Gastroesophageal sphincter (tissue), 4 donors: Measurements from ENCODE around the gene MCFD2. TPM values are rescaled to one million over a fixed set of nuclear protein-coding genes. Genes with fewer than 3 reads are reported as not detected.
A peak's percentile ranks its signal among the peaks of the same experiment; 100 is the strongest.
"Not testable (repeated sequence)": the region's sequence is repeated elsewhere in the genome, so short reads cannot be mapped to it uniquely, and the experiment has no call there.

ENCODE experiments used
- ATAC-seq: fragments of 150-250 bp; one replicate; pipeline ENCODE4 v1.9.1; 2016; ENCODE audit warnings: mild to moderate bottlenecking, moderate library complexity
- H3K27ac ChIP-seq, 4 donors: fragments of 200-600 bp; sonication (generic) in 3 of 4; 1 replicate in 3 of 4; 2 replicates in 1 of 4; pipeline ENCODE4 v1.5.1; 2016 to 2019
- H3K27me3 ChIP-seq: fragments of 200-600 bp; sonication (generic); one replicate; pipeline ENCODE4 v1.5.1; 2019
- H3K36me3 ChIP-seq, 2 donors: fragments of 200-600 bp; sonication (generic); one replicate each; pipeline ENCODE4 v1.5.1; 2019; ENCODE audit warnings: control low read depth in 1 of 2
- H3K4me1 ChIP-seq, 3 donors: fragments of 200-600 bp; sonication (generic); 1 replicate in 2 of 3; 2 replicates in 1 of 3; pipeline ENCODE4 v1.5.1; 2016 to 2019; ENCODE audit warnings: control low read depth in 2 of 3
- H3K4me3 ChIP-seq, 2 donors: fragments of 200-600 bp; sonication (generic); one replicate each; pipeline ENCODE4 v1.5.1; 2019; ENCODE audit warnings: mild to moderate bottlenecking in 1 of 2, moderate library complexity in 1 of 2
- H3K9me3 ChIP-seq, 3 donors: fragments of 200-600 bp; sonication (generic); one replicate each; pipeline ENCODE4 v1.5.1; 2017 to 2019; ENCODE audit warnings: control low read depth in 2 of 3
- CTCF ChIP-seq, 4 experiments: fragments of 200-600 bp in 2 of 4; fragments of 450-650 bp in 2 of 4; sonication (generic) in 1 of 4; IDR thresholded peaks; one replicate each; pipeline ENCODE4 v1.5.1; 2017 to 2019; ENCODE audit warnings: antibody characterized with exemption in 4 of 4, mild to moderate bottlenecking in 2 of 4, moderate library complexity in 2 of 4
- EP300 ChIP-seq: sonication (generic); formaldehyde crosslinking; IDR thresholded peaks from one replicate; pipeline ENCODE4 v1.6.1; 2017; ENCODE audit warnings: antibody characterized with exemption, mild to moderate bottlenecking
- POLR2A ChIP-seq, 2 donors: fragments of 450-650 bp; IDR thresholded peaks; one replicate each; pipeline ENCODE4 v1.6.1; 2017; ENCODE audit warnings: antibody characterized with exemption in 2 of 2, mild to moderate bottlenecking in 2 of 2, moderate library complexity in 1 of 2
- POLR2AphosphoS5 ChIP-seq: sonication (generic); formaldehyde crosslinking; IDR thresholded peaks from one replicate; pipeline ENCODE4 v1.6.1; 2017; ENCODE audit warnings: antibody characterized with exemption
- WGBS, 2 donors: methylation state at CpG; one replicate each; pipeline ENCODE4 v1.1.5; 2018; ENCODE audit warnings: low coverage in 1 of 2; 5-methylcytosine and 5-hydroxymethylcytosine counted together
- total RNA-seq, 4 donors: library from RNA; depleted of rRNA; stranded (reverse); fragments of >200 nt; gene quantifications; one replicate each; pipeline ENCODE4 v1.1.0, GENCODE V29; 2016

The MCFD2 gene
- total RNA-seq, 4 donors from 2014 or later: 81.7 to 89.5 (median 85.4) TPM

GRCh38 chr2:46913471-46914381 is 1.9 kb downstream of the MCFD2 start:
- Histone ChIP-seq H3K27me3 (no peaks in the 10 kb centered on the region), H3K9me3 (no peaks in the 10 kb centered on the region), H3K36me3 (peaks cover 0 to 36% of the 10 kb centered on the region in 2 donors), H3K4me1 (peaks cover 3 to 47% (median 19%) of the 10 kb centered on the region in 3 donors), H3K4me3 (peak overlapping the region in 1 of 2 donors; percentile 92), H3K27ac (peak overlapping the region in 3 of 4 donors; percentile 15 to 99 (median 95))
- no peak for TF ChIP-seq POLR2AphosphoS5
- no peak for TF ChIP-seq POLR2A (IDR thresholded peaks at IDR 0.05)
- TF ChIP-seq EP300: no peak
- no peak for TF ChIP-seq CTCF (IDR thresholded peaks at IDR 0.05)
- 75 to 79% methylated on average over 3 to 7 of the region's 8 CpGs for WGBS, 2 donors
- no peak for ATAC-seq

- no peaks in the 10 kb centered on the region for H3K27me3 ChIP-seq
- ATAC-seq: no peak
Observed at GRCh38 chr2:46909771-46910419, 5.7 kb downstream of the MCFD2 start.

GRCh38 chr2:46909150-46909549 is 6.5 kb downstream of the MCFD2 start:
- no peak for ATAC-seq
- WGBS, 2 donors: 70 to 86% methylated on average over 3 to 4 of the region's 4 CpGs
- H3K4me1 ChIP-seq: peaks cover under 1 to 22% (median 9%) of the 10 kb centered on the region in 3 donors
- TF ChIP-seq POLR2AphosphoS5 (no peak), CTCF (IDR thresholded peaks at IDR 0.05) (no peak), POLR2A (IDR thresholded peaks at IDR 0.05) (no peak), EP300 (no peak)
- H3K27ac ChIP-seq: no peak overlapping the region
- H3K27me3 ChIP-seq: no peaks in the 10 kb centered on the region
- H3K36me3 ChIP-seq: peaks cover 0 to 81% of the 10 kb centered on the region in 2 donors
- no peaks in the 10 kb centered on the region for H3K9me3 ChIP-seq
- no peak overlapping the region for H3K4me3 ChIP-seq

More at GRCh38 chr2:46909771-46910419, 5.7 kb downstream of the MCFD2 start:
- TF ChIP-seq EP300 (no peak), CTCF (IDR thresholded peaks at IDR 0.05) (no peak), POLR2A (IDR thresholded peaks at IDR 0.05) (no peak), POLR2AphosphoS5 (no peak)
- no peaks in the 10 kb centered on the region for H3K9me3 ChIP-seq
- no peak overlapping the region for H3K27ac ChIP-seq
- peaks cover 0 to 74% of the 10 kb centered on the region in 2 donors for H3K36me3 ChIP-seq
- WGBS, 2 donors: 90 to 95% methylated on average over 4 to 6 of the region's 6 CpGs
- peaks cover 3 to 30% (median 14%) of the 10 kb centered on the region in 3 donors for H3K4me1 ChIP-seq
- no peak overlapping the region for H3K4me3 ChIP-seq

GRCh38 chr2:46904908-46905678 is 10.5 kb downstream of the MCFD2 start:
- not testable (repeated sequence) for H3K4me1 ChIP-seq, H3K9me3 ChIP-seq, H3K27ac ChIP-seq, H3K27me3 ChIP-seq, ATAC-seq, H3K4me3 ChIP-seq
- 87 to 90% methylated on average over 7 to 10 of the region's 10 CpGs for WGBS, 2 donors
- H3K36me3 ChIP-seq: peaks cover 0 to 68% of the 10 kb centered on the region in 2 donors

- H3K36me3 ChIP-seq: peaks cover 0 to 47% of the 10 kb centered on the region in 2 donors
- not testable (repeated sequence) for H3K9me3 ChIP-seq, H3K4me3 ChIP-seq, H3K27me3 ChIP-seq, H3K27ac ChIP-seq, ATAC-seq, H3K4me1 ChIP-seq
- WGBS, 2 donors: 68 to 69% methylated on average over 3 to 6 of the region's 6 CpGs
Observed at GRCh38 chr2:46902980-46903379, 12.6 kb downstream of the MCFD2 start.
